B cell (primary cell): ENCODE data around the gene TRNP1. TPM values are rescaled to one million over a fixed set of nuclear protein-coding genes. Genes with fewer than 3 reads are reported as not detected.

Source experiments
- ATAC-seq: fragments of 200-7000 bp; cut with Tn5 transposase; one replicate; pipeline ENCODE4 v1.10.0; 2021; ENCODE audit warnings: low read depth, mild to moderate bottlenecking, moderate number of reproducible peaks, moderate library complexity
- CTCF ChIA-PET: fragments of 350-600 bp; sonication (Branson Sonifier 250); formaldehyde crosslinking; loops from one replicate; lab custom pipeline; 2021; ENCODE audit warnings: antibody characterized with exemption, inconsistent platforms; lab: Charles Lee
- POLR2A ChIA-PET: fragments of 350-600 bp; sonication (Branson Sonifier 250); formaldehyde crosslinking; loops from one replicate; lab custom pipeline; 2021; ENCODE audit warnings: antibody characterized with exemption; lab: Charles Lee
- DNase-seq: peaks from one replicate; pipeline ENCODE4 v3.0.0; 2013
- H2AFZ ChIP-seq: 2 replicates; pipeline ENCODE4 v1.6.1; 2012; ENCODE audit warnings: mild to moderate bottlenecking, low read depth, low read length; ENCODE audit not compliant: insufficient read depth, poor library complexity, severe bottlenecking
- H3K27ac ChIP-seq, 2 donors: 1 replicate in 1 of 2; 2 replicates in 1 of 2; pipeline ENCODE4 v1.5.1; 2012 to 2013; ENCODE audit warnings: low read length in 2 of 2, mild to moderate bottlenecking in 2 of 2, moderate library complexity in 1 of 2
- H3K27me3 ChIP-seq, 4 experiments: fragments of 200-600 bp in 1 of 4; sonication (generic) in 1 of 4; replicated peaks in 1 of 4; 1 replicate in 2 of 4; 2 replicates in 2 of 4; pipeline versions ENCODE4 v1.6.1 to v1.7.0; 2013 to 2016; ENCODE audit warnings: low read length in 3 of 4, mild to moderate bottlenecking in 2 of 4, mixed read lengths in 1 of 4, moderate library complexity in 1 of 4; ENCODE audit not compliant: insufficient read depth in 4 of 4, control insufficient read depth in 3 of 4; ENCODE audit errors: control extremely low read depth in 1 of 4
- H3K36me3 ChIP-seq, 2 experiments: replicated peaks in 1 of 2; 1 replicate in 1 of 2; 2 replicates in 1 of 2; pipeline versions ENCODE4 v1.6.1 to v1.7.1; 2013; ENCODE audit warnings: low read length in 1 of 2; ENCODE audit not compliant: insufficient read depth in 2 of 2, control insufficient read depth in 1 of 2; ENCODE audit errors: control extremely low read depth in 1 of 2, extremely low read depth in 1 of 2
- H3K4me1 ChIP-seq, 2 donors: fragments of 200-600 bp in 1 of 2; sonication (generic) in 1 of 2; 1 replicate in 1 of 2; 2 replicates in 1 of 2; pipeline versions ENCODE4 v1.5.1 to v1.6.1; 2013 to 2017; ENCODE audit warnings: low read length in 2 of 2; ENCODE audit not compliant: control insufficient read depth in 2 of 2, insufficient read depth in 2 of 2
- H3K4me2 ChIP-seq: replicated peaks from 2 replicates; pipeline ENCODE3; 2012; ENCODE audit warnings: mild to moderate bottlenecking, low read depth, low read length; ENCODE audit not compliant: poor library complexity, severe bottlenecking
- H3K4me3 ChIP-seq, 5 experiments: fragments of 200-600 bp in 1 of 5; sonication (generic) in 1 of 5; 1 replicate in 3 of 5; 2 replicates in 2 of 5; pipeline versions ENCODE4 v1.5.1 to v1.7.0; 2011 to 2016; ENCODE audit warnings: low read length in 4 of 5, mild to moderate bottlenecking in 4 of 5, low read depth in 2 of 5, control low read depth in 1 of 5, moderate library complexity in 1 of 5; ENCODE audit not compliant: insufficient read depth in 1 of 5; ENCODE audit errors: control extremely low read depth in 1 of 5, extremely low read depth in 1 of 5
- H3K79me2 ChIP-seq: fragments of 200-600 bp; sonication (generic); one replicate; pipeline ENCODE4 v1.6.0; 2016; ENCODE audit warnings: low read length; ENCODE audit not compliant: control insufficient read depth, insufficient read depth
- H3K9ac ChIP-seq: fragments of 200-600 bp; sonication (generic); 2 replicates; pipeline ENCODE4 v1.6.1; 2017; ENCODE audit warnings: mild to moderate bottlenecking, low read length, moderate library complexity
- H3K9me3 ChIP-seq, 3 donors: one replicate each; pipeline versions ENCODE4 v1.6.1 to v1.7.1; 2013; ENCODE audit warnings: low read length in 2 of 3; ENCODE audit not compliant: control insufficient read depth in 2 of 3, insufficient read depth in 1 of 3; ENCODE audit errors: control extremely low read depth in 1 of 3
- H4K20me1 ChIP-seq: 2 replicates; pipeline ENCODE4 v1.6.0; 2012; ENCODE audit warnings: mild to moderate bottlenecking, low read length; ENCODE audit not compliant: insufficient read depth, control insufficient read depth, poor library complexity, severe bottlenecking
- H3K27ac Mint-ChIP-seq: one replicate; pipeline ENCODE4 v1.8.0; 2021; ENCODE audit warnings: mixed read lengths
- H3K27me3 Mint-ChIP-seq: one replicate; pipeline ENCODE4 v1.8.0; 2021; ENCODE audit warnings: mixed read lengths
- H3K4me1 Mint-ChIP-seq: one replicate; pipeline ENCODE4 v1.8.0; 2021; ENCODE audit warnings: mixed read lengths
- H3K4me3 Mint-ChIP-seq: one replicate; pipeline ENCODE4 v1.8.0; 2021; ENCODE audit warnings: mixed read lengths
- H3K9me3 Mint-ChIP-seq: one replicate; pipeline ENCODE4 v1.8.0; 2022; ENCODE audit warnings: mixed read lengths; ENCODE audit not compliant: insufficient read depth
- EZH2 ChIP-seq: IDR thresholded peaks from 2 replicates; pipeline ENCODE4 v1.6.1; 2012; ENCODE audit warnings: borderline replicate concordance, low read depth, mild to moderate bottlenecking, moderate library complexity, low read length; ENCODE audit not compliant: insufficient read depth, poor library complexity, severe bottlenecking
- WGBS: methylation state at CpG from one replicate; pipeline ENCODE4 v1.1.5; 2013; ENCODE audit warnings: missing lambda C conversion rate; ENCODE audit not compliant: insufficient coverage; 5-methylcytosine and 5-hydroxymethylcytosine counted together
- intact Hi-C: fragments of 100-400 bp; cut with micrococcal nuclease; formaldehyde crosslinking; loops from one replicate; pipeline ENCODE4 v1.10.0; 2022
- polyA plus RNA-seq: library from polyadenylated mRNA; depleted of rRNA; stranded (reverse); fragments of >200 nt; gene quantifications from 2 replicates; pipeline ENCODE4 v1.2.3, GENCODE V29; 2012
- total RNA-seq, 2 donors: library from RNA; stranded (reverse); fragments of 120-200 nt in 1 of 2; gene quantifications; 1 replicate in 1 of 2; 2 replicates in 1 of 2; pipeline versions ENCODE4 v1.2.3 to v1.2.4, GENCODE V29; 2013 to 2022
- TF ChIP-seq, protein P1 (sequence below): fragments of 200-600 bp; IDR thresholded peaks from one replicate; pipeline ENCODE4 v1.8.0; 2022; ENCODE audit warnings: antibody characterized with exemption, mild to moderate bottlenecking

The TRNP1 gene
- total and polyA plus RNA-seq, 2 donors (not counting 1 experiment from before 2014, with no cell fraction given): 0.54 to 2.3 TPM

DNA sequence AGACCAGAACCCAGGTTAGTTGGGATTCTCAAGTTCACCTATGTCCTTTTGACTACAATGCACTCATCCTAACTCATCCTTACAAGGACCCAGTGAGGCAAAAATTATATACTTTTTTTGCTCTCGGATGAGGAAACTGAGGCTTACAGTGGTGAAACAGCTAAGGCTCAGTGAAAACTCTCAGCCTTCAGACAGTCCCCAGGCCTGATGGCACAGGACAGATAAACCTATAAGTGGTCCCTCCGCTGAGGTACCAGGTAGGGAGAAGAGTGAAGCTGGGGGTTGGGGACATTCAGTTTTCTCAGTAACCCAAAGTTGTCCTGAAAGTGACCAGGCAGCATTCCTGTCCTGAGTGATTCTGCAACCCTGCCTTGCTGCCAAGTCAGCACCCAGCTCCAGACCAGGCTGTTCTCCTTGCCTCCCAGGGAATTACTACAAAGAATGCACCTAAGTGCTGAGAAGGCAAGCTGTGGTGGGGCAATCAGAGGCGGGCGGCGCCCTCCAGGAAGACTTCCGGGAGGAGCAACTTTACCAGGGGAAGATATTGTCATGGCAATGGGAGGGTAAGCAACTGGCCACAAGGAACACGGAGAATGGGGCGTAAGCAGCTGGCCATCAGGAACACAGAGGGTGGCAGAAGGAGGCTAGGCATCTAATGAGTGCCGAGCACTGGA is 14.6 kb downstream of the TRNP1 start:
- no peak overlapping the region for H3K4me3 Mint-ChIP-seq
- no peaks in the 10 kb centered on the region for H4K20me1 ChIP-seq
- no peak overlapping the region for H3K27ac ChIP-seq
- no peak overlapping the region for H3K4me2 ChIP-seq
- no peaks in the 10 kb centered on the region for H3K79me2 ChIP-seq
- no peaks in the 10 kb centered on the region for H3K9me3 Mint-ChIP-seq
- WGBS: 100% methylated on average over 5 of the region's 9 CpGs
- H3K4me3 ChIP-seq: no peak overlapping the region
- no peak overlapping the region for H3K27ac Mint-ChIP-seq
- no peak overlapping the region for H2AFZ ChIP-seq
- H3K4me1 Mint-ChIP-seq: peaks cover 12% of the 10 kb centered on the region
- ATAC-seq: no peak
- H3K4me1 ChIP-seq: peaks cover 12% of the 10 kb centered on the region in 2 donors
- H3K36me3 ChIP-seq: no peaks in the 10 kb centered on the region
- H3K9ac ChIP-seq: no peak overlapping the region
- ChIA-PET POLR2A (interaction anchor here (0.6 kb wide), 1 partner anchor 664 kb away, joined by 11 read pairs; no protein-coding TSS in a partner anchor), CTCF (interaction anchor here (0.7 to 1.0 kb wide), 2 partner anchors 38 to 101 kb away, joined by 3 to 4 read pairs; no protein-coding TSS in a partner anchor)
- TF ChIP-seq, protein P1, sequence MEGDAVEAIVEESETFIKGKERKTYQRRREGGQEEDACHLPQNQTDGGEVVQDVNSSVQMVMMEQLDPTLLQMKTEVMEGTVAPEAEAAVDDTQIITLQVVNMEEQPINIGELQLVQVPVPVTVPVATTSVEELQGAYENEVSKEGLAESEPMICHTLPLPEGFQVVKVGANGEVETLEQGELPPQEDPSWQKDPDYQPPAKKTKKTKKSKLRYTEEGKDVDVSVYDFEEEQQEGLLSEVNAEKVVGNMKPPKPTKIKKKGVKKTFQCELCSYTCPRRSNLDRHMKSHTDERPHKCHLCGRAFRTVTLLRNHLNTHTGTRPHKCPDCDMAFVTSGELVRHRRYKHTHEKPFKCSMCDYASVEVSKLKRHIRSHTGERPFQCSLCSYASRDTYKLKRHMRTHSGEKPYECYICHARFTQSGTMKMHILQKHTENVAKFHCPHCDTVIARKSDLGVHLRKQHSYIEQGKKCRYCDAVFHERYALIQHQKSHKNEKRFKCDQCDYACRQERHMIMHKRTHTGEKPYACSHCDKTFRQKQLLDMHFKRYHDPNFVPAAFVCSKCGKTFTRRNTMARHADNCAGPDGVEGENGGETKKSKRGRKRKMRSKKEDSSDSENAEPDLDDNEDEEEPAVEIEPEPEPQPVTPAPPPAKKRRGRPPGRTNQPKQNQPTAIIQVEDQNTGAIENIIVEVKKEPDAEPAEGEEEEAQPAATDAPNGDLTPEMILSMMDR: no peak
- no peak for TF ChIP-seq EZH2
- no peak for DNase-seq
- peaks cover 0 to 22% (median 11%) of the 10 kb centered on the region in 4 experiments for H3K27me3 ChIP-seq
- intact Hi-C loops: no loop called here
- H3K27me3 Mint-ChIP-seq: peaks cover 18% of the 10 kb centered on the region
- peaks cover 0 to 10% (median 0%) of the 10 kb centered on the region in 3 donors for H3K9me3 ChIP-seq

DNA sequence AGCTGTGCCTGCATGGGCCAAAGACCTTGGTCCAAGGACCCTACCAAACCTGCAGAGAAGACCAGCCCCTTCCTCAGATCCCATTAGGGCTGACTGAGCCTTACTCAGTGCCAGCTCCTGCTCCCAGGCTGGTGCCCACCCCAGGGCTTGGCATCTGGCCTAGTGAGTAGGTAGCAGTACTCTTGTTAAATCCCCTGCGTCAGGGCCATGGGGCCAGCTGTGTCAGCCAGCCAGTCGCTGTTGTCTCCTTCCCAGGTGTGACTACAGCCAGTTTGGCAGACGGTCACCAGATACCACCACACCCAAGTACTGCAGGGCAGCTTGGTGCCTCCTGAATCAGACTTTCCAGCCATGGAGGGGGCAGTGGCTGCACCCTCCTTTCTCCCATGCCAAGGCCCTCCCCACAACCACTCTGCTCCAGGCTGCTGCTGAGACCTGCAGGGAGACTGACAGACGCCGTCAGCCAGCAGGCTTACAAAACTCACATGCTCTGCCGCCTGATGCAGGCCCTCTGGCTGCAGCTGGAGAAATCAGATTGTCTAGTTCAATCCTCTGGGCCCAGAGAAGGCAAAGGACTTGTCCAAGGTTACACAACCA is 16.2 kb downstream of the TRNP1 start:
- POLR2A ChIA-PET: no interaction called here
- Histone ChIP-seq H3K4me1 (peaks cover 14 to 15% of the 10 kb centered on the region in 2 donors), H3K4me3 (no peak overlapping the region), H2AFZ (no peak overlapping the region), H3K36me3 (no peaks in the 10 kb centered on the region), H3K79me2 (no peaks in the 10 kb centered on the region), H3K9me3 (peaks cover 0 to 10% (median 0%) of the 10 kb centered on the region in 3 donors), H3K9ac (no peak overlapping the region), H3K27me3 (peaks cover 0 to 24% (median 11%) of the 10 kb centered on the region in 4 experiments), H4K20me1 (no peaks in the 10 kb centered on the region), H3K27ac (no peak overlapping the region), H3K4me2 (no peak overlapping the region)
- Mint-ChIP-seq H3K4me1 (peaks cover 12% of the 10 kb centered on the region), H3K27ac (no peak overlapping the region), H3K27me3 (peaks cover 18% of the 10 kb centered on the region), H3K4me3 (no peak overlapping the region), H3K9me3 (no peaks in the 10 kb centered on the region)
- DNase-seq (no peak), ATAC-seq (no peak)
- CTCF ChIA-PET: interaction anchor here (1.3 to 1.6 kb wide), 2 partner anchors 11 to 13 kb away, joined by 4 to 6 read pairs; no protein-coding TSS in a partner anchor
- TF ChIP-seq, protein P1: no peak
- TF ChIP-seq EZH2: no peak
- intact Hi-C loops: no loop called here
- 94% methylated on average over 6 of the region's 6 CpGs for WGBS
